Gastroesophageal sphincter (tissue), 4 donors: ENCODE results near the gene CARD6. TPM values are rescaled to one million over a fixed set of nuclear protein-coding genes. Genes with fewer than 3 reads are reported as not detected.

Experiments used
- ATAC-seq: fragments of 150-250 bp; one replicate; pipeline ENCODE4 v1.9.1; 2016; ENCODE audit warnings: mild to moderate bottlenecking, moderate library complexity
- H3K27ac ChIP-seq, 4 donors: fragments of 200-600 bp; sonication (generic) in 3 of 4; 1 replicate in 3 of 4; 2 replicates in 1 of 4; pipeline ENCODE4 v1.5.1; 2016 to 2019
- H3K27me3 ChIP-seq: fragments of 200-600 bp; sonication (generic); one replicate; pipeline ENCODE4 v1.5.1; 2019
- H3K36me3 ChIP-seq, 2 donors: fragments of 200-600 bp; sonication (generic); one replicate each; pipeline ENCODE4 v1.5.1; 2019; ENCODE audit warnings: control low read depth in 1 of 2
- H3K4me1 ChIP-seq, 3 donors: fragments of 200-600 bp; sonication (generic); 1 replicate in 2 of 3; 2 replicates in 1 of 3; pipeline ENCODE4 v1.5.1; 2016 to 2019; ENCODE audit warnings: control low read depth in 2 of 3
- H3K4me3 ChIP-seq, 2 donors: fragments of 200-600 bp; sonication (generic); one replicate each; pipeline ENCODE4 v1.5.1; 2019; ENCODE audit warnings: mild to moderate bottlenecking in 1 of 2, moderate library complexity in 1 of 2
- H3K9me3 ChIP-seq, 3 donors: fragments of 200-600 bp; sonication (generic); one replicate each; pipeline ENCODE4 v1.5.1; 2017 to 2019; ENCODE audit warnings: control low read depth in 2 of 3
- EP300 ChIP-seq: sonication (generic); formaldehyde crosslinking; IDR thresholded peaks from one replicate; pipeline ENCODE4 v1.6.1; 2017; ENCODE audit warnings: antibody characterized with exemption, mild to moderate bottlenecking
- POLR2A ChIP-seq, 2 donors: fragments of 450-650 bp; IDR thresholded peaks; one replicate each; pipeline ENCODE4 v1.6.1; 2017; ENCODE audit warnings: antibody characterized with exemption in 2 of 2, mild to moderate bottlenecking in 2 of 2, moderate library complexity in 1 of 2
- POLR2AphosphoS5 ChIP-seq: sonication (generic); formaldehyde crosslinking; IDR thresholded peaks from one replicate; pipeline ENCODE4 v1.6.1; 2017; ENCODE audit warnings: antibody characterized with exemption
- WGBS, 2 donors: methylation state at CpG; one replicate each; pipeline ENCODE4 v1.1.5; 2018; ENCODE audit warnings: low coverage in 1 of 2; 5-methylcytosine and 5-hydroxymethylcytosine counted together
- total RNA-seq, 4 donors: library from RNA; depleted of rRNA; stranded (reverse); fragments of >200 nt; gene quantifications; one replicate each; pipeline ENCODE4 v1.1.0, GENCODE V29; 2016
- TF ChIP-seq, protein P1 (sequence below), 4 experiments: fragments of 200-600 bp in 2 of 4; fragments of 450-650 bp in 2 of 4; sonication (generic) in 1 of 4; IDR thresholded peaks; one replicate each; pipeline ENCODE4 v1.5.1; 2017 to 2019; ENCODE audit warnings: antibody characterized with exemption in 4 of 4, mild to moderate bottlenecking in 2 of 4, moderate library complexity in 2 of 4

Gene CARD6
- total RNA-seq, 4 donors from 2014 or later, result 4.8 to 13.6 (median 8.5) TPM

- Histone ChIP-seq H3K27ac (no peak overlapping the region), H3K4me3 (no peak overlapping the region), H3K27me3 (no peaks in the 10 kb centered on the region), H3K4me1 (no peaks in the 10 kb centered on the region), H3K36me3 (peaks cover 0 to 54% of the 10 kb centered on the region in 2 donors), H3K9me3 (no peaks in the 10 kb centered on the region)
- TF ChIP-seq, protein P1, sequence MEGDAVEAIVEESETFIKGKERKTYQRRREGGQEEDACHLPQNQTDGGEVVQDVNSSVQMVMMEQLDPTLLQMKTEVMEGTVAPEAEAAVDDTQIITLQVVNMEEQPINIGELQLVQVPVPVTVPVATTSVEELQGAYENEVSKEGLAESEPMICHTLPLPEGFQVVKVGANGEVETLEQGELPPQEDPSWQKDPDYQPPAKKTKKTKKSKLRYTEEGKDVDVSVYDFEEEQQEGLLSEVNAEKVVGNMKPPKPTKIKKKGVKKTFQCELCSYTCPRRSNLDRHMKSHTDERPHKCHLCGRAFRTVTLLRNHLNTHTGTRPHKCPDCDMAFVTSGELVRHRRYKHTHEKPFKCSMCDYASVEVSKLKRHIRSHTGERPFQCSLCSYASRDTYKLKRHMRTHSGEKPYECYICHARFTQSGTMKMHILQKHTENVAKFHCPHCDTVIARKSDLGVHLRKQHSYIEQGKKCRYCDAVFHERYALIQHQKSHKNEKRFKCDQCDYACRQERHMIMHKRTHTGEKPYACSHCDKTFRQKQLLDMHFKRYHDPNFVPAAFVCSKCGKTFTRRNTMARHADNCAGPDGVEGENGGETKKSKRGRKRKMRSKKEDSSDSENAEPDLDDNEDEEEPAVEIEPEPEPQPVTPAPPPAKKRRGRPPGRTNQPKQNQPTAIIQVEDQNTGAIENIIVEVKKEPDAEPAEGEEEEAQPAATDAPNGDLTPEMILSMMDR (IDR thresholded peaks at IDR 0.05), result no peak
- TF ChIP-seq EP300 (no peak), POLR2AphosphoS5 (no peak), POLR2A (IDR thresholded peaks at IDR 0.05) (no peak)
- 67 to 84% methylated on average over 1 to 4 of the region's 5 CpGs for WGBS, 2 donors
- ATAC-seq, result no peak
These were observed 14.5 kb upstream of the CARD6 start for GRCh38 chr5:40826489-40827187.

- Histone ChIP-seq H3K9me3 (no peaks in the 10 kb centered on the region), H3K36me3 (peaks cover 0 to 61% of the 10 kb centered on the region in 2 donors), H3K27ac (no peak overlapping the region), H3K27me3 (no peaks in the 10 kb centered on the region), H3K4me1 (peaks cover 0 to 5% (median 0%) of the 10 kb centered on the region in 3 donors), H3K4me3 (no peak overlapping the region)
- 81 to 89% methylated on average over 7 to 12 of the region's 14 CpGs for whole genome bisulfite sequencing, 2 donors
- no peak for ATAC-seq
- TF ChIP-seq EP300 (no peak), POLR2AphosphoS5 (no peak), POLR2A (IDR thresholded peaks at IDR 0.05) (no peak)
- TF ChIP-seq, protein P1 (IDR thresholded peaks at IDR 0.05), result no peak
These were observed 13.8 kb upstream of the CARD6 start for GRCh38 chr5:40827188-40827977.

DNA sequence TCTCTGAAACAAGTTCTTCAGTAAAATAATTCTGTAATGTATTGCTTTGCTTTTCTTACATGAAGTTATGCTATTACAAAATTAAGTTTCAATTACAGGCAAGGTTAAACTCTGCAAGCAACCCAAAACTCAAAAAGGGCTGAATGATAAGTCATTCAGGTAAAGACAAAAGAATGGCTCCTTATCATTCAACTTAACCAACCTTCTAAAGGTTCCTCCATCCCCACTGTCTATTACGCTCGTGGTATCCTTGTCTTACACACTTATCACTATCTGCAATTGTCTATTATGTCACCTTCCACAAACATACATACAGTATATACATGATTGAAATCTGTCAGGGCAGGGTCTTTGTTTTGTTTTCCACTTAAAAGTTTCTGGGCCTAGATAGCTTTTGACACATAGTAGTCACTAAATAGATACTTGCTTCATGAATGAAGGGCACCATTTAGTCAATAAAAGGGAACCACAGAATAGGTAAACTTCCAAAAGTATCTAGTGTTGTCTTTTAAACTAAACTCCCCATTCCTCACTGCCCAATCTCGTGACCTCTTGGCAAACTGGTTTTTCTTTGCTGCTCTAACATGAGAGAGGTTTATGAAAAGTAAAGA lies 13.0 kb upstream of the CARD6 start:
- no peak overlapping the region for H3K27ac ChIP-seq
- H3K27me3 ChIP-seq, result no peaks in the 10 kb centered on the region
- H3K36me3 ChIP-seq, result peaks cover 0 to 68% of the 10 kb centered on the region in 2 donors
- 80 to 81% methylated on average over 3 of the region's 3 CpGs for WGBS, 2 donors
- no peak for TF ChIP-seq EP300
- TF ChIP-seq, protein P1 (IDR thresholded peaks at IDR 0.05), result no peak
- no peak for ATAC-seq
- H3K9me3 ChIP-seq, result no peaks in the 10 kb centered on the region
- H3K4me1 ChIP-seq, result peaks cover 0 to 13% (median 0%) of the 10 kb centered on the region in 3 donors
- H3K4me3 ChIP-seq, result no peak overlapping the region

GRCh38 chr5:40828690-40829661 lies 12.2 kb upstream of the CARD6 start:
- no peaks in the 10 kb centered on the region for H3K9me3 ChIP-seq
- H3K4me3 ChIP-seq, result no peak overlapping the region
- 90 to 97% methylated on average over 2 to 3 of the region's 3 CpGs for WGBS, 2 donors
- TF ChIP-seq EP300 (no peak), POLR2AphosphoS5 (no peak), POLR2A (IDR thresholded peaks at IDR 0.05) (no peak)
- TF ChIP-seq, protein P1 (IDR thresholded peaks at IDR 0.05), result no peak
- H3K4me1 ChIP-seq, result peaks cover 0 to 21% (median 2%) of the 10 kb centered on the region in 3 donors
- H3K27me3 ChIP-seq, result no peaks in the 10 kb centered on the region
- ATAC-seq, result no peak
- no peak overlapping the region for H3K27ac ChIP-seq
- H3K36me3 ChIP-seq, result peaks cover 0 to 77% of the 10 kb centered on the region in 2 donors
